ENCODE measurements around the gene GAPVD1. TPM values are rescaled to one million over a fixed set of nuclear protein-coding genes. Genes with fewer than 3 reads are reported as not detected.

GAPVD1 gene
- total and polyA plus RNA-seq, 2 of the 8 experiments (the other 6 are each of a cell fraction or from before 2014, with no cell fraction given): 5.5 to 40.5 TPM

GRCh38 chr9:125372441-125373226, 111.0 kb downstream of the GAPVD1 start:
- no peaks in the 10 kb centered on the region for H3K9me3 ChIP-seq (ENCODE audit: insufficient read depth in 2 of 2, low read depth in 1 of 2, low read length in 1 of 2)
- H4K20me1 ChIP-seq (replicated peaks in 1 of 2; ENCODE audit: control insufficient read depth in 1 of 2, insufficient read depth in 2 of 2, low read length in 2 of 2): no peaks in the 10 kb centered on the region
- no peaks in the 10 kb centered on the region for H3K79me2 ChIP-seq (ENCODE audit: control insufficient read depth in 1 of 2, insufficient read depth in 2 of 2, low read length in 2 of 2)
- H3K4me3 ChIP-seq (ENCODE audit: extremely low read depth in 1 of 4, insufficient read depth in 2 of 4, low read depth in 3 of 4, low read length in 4 of 4): no peak overlapping the region
- DNase-seq (ENCODE audit: low read depth in 1 of 2, low spot score in 2 of 2) (no peak), FAIRE-seq (no peak)
- no peak overlapping the region for H2AFZ ChIP-seq (ENCODE audit: low read length)
- CTCF ChIA-PET (ENCODE audit: partially characterized antibody): interaction anchor here (0.5 to 3.0 kb wide), 6 partner anchors 11 to 666 kb away, joined by 3 to 19 read pairs (median 4); no protein-coding TSS in a partner anchor
- no peak for TF ChIP-seq KDM4A (IDR thresholded peaks at IDR 0.05; ENCODE audit: low read depth, low read length, severe bottlenecking)
- TF ChIP-seq SUZ12 (IDR thresholded peaks at IDR 0.05; ENCODE audit: low read length): no peak
- TF ChIP-seq MAX (IDR thresholded peaks at IDR 0.05): no peak
- no peak for TF ChIP-seq MAFK (IDR thresholded peaks at IDR 0.05; ENCODE audit: low read depth, low read length)
- TF ChIP-seq SIN3A (conservative IDR thresholded peaks at IDR 0.05 in 1 of 2, IDR thresholded peaks at IDR 0.05 in 1 of 2; ENCODE audit: low read depth in 1 of 2, low read length in 2 of 2): no peak
- H3K18ac ChIP-seq (ENCODE audit: extremely low read depth, low read length): no peak overlapping the region
- H3K79me1 ChIP-seq (ENCODE audit: low read depth, low read length): no peaks in the 10 kb centered on the region
- H2BK12ac ChIP-seq (ENCODE audit: low read depth, low read length): no peak overlapping the region
- no peak overlapping the region for H3K9ac ChIP-seq (replicated peaks in 1 of 4; ENCODE audit: extremely low read depth in 1 of 4, low read depth in 3 of 4, low read length in 3 of 4)
- H4K5ac ChIP-seq (ENCODE audit: insufficient read length, low read depth, low read length): no peak overlapping the region
- no peak overlapping the region for H3K27ac ChIP-seq (ENCODE audit: low read depth, low read length)
- H3K23ac ChIP-seq (ENCODE audit: insufficient read length): no peak overlapping the region
- no peak overlapping the region for H4K91ac ChIP-seq (replicated peaks; ENCODE audit: insufficient read length, low read length)
- H3K27me3 ChIP-seq (replicated peaks in 1 of 4; ENCODE audit: control insufficient read depth in 3 of 4, extremely low read depth in 1 of 4, insufficient read depth in 3 of 4, low read length in 3 of 4): no peaks in the 10 kb centered on the region; a peak in 1 of 7 replicates
- no peaks in the 10 kb centered on the region for H3K36me3 ChIP-seq (ENCODE audit: control insufficient read depth in 2 of 4, insufficient read depth in 4 of 4, low read length in 3 of 4)
- POLR2A ChIA-PET (ENCODE audit: partially characterized antibody): interaction anchor here (0.9 to 1.7 kb wide), 2 partner anchors 10 to 134 kb away, joined by 3 to 5 read pairs; no protein-coding TSS in a partner anchor
- H2BK120ac ChIP-seq (replicated peaks; ENCODE audit: low read depth, low read length): no peak overlapping the region
- H3K4ac ChIP-seq (replicated peaks; ENCODE audit: insufficient read length, low read depth, low read length): no peak overlapping the region
- no peak overlapping the region for H2BK5ac ChIP-seq (ENCODE audit: low read depth, low read length)
- no peak overlapping the region for H2AK5ac ChIP-seq (ENCODE audit: low read depth, low read length)
- H2BK20ac ChIP-seq (ENCODE audit: low read length): no peak overlapping the region
- H3K4me2 ChIP-seq (ENCODE audit: insufficient read depth in 1 of 2, low read depth in 2 of 2, low read length in 2 of 2): no peak overlapping the region
- H3K4me1 ChIP-seq (replicated peaks in 1 of 4; ENCODE audit: control insufficient read depth in 3 of 4, insufficient read depth in 4 of 4, low read length in 3 of 4): peaks cover 0 to 11% (median 4%) of the 10 kb centered on the region in 4 experiments; a peak in 4 of 7 replicates
- WGBS, 2 experiments (ENCODE audit: extremely low coverage in 1 of 2, insufficient coverage in 1 of 2, insufficient read length in 1 of 2, insufficient replicate concordance in 2 of 2, low coverage in 1 of 2, low lambda C conversion rate in 2 of 2, missing lambda C conversion rate in 1 of 2): 85% methylated on average over 9 of the region's 9 CpGs; no CpG with 5 or more reads in 1 of the 2 experiments
- H4K8ac ChIP-seq (ENCODE audit: extremely low read depth, insufficient read depth, low read length): no peak overlapping the region
- H2BK15ac ChIP-seq (ENCODE audit: low read length): no peak overlapping the region
- H3K56ac ChIP-seq (replicated peaks; ENCODE audit: insufficient read length, low read depth, low read length): no peak overlapping the region
- H3K23me2 ChIP-seq (ENCODE audit: low read depth, low read length): no peaks in the 10 kb centered on the region
- no peak overlapping the region for H3K14ac ChIP-seq (ENCODE audit: insufficient read length)
